Caco-2 (cell line): ENCODE results near the gene RPL38. TPM values are rescaled to one million over a fixed set of nuclear protein-coding genes. Genes with fewer than 3 reads are reported as not detected.
A peak's percentile ranks its signal among the peaks of the same experiment; 100 is the strongest.

ENCODE experiments used
- BruUV-seq: library from RNA; stranded (reverse); fragments of 400-500 nt; replicated peaks from 2 replicates; lab custom pipeline; 2021; lab: Mats Ljungman, UMichigan
- CTCF ChIA-PET: fragments of 300-600 bp; sonication (Branson Sonifier 250); formaldehyde crosslinking; loops from one replicate; lab custom pipeline; 2022; ENCODE audit warnings: antibody characterized with exemption; lab: Charles Lee
- POLR2A ChIA-PET: fragments of 300-600 bp; sonication (Branson Sonifier 250); formaldehyde crosslinking; loops from one replicate; lab custom pipeline; 2022; ENCODE audit warnings: antibody characterized with exemption; lab: Charles Lee
- DNase-seq, 2 experiments: peaks; one replicate each; pipeline versions ENCODE4 v3.0.0 to v3.0.0-alpha.2; 2020 to 2022
- H3K27me3 ChIP-seq: replicated peaks from 2 replicates; pipeline ENCODE4 v1.6.0; 2011; ENCODE audit warnings: low read length; ENCODE audit not compliant: control insufficient read depth, insufficient read depth
- H3K36me3 ChIP-seq: 2 replicates; pipeline ENCODE4 v1.5.1; 2011; ENCODE audit warnings: low read length; ENCODE audit not compliant: control insufficient read depth, insufficient read depth
- H3K4me1 ChIP-seq: fragments of 250-450 bp; sonication (Bioruptor Pico); 2 replicates; pipeline ENCODE4 v1.5.1; 2020; ENCODE audit warnings: mild to moderate bottlenecking
- H3K4me3 ChIP-seq: 2 replicates; pipeline ENCODE4 v1.5.1; 2011; ENCODE audit warnings: low read depth, mild to moderate bottlenecking, control low read depth, low read length
- H3K9me3 ChIP-seq: fragments of 250-450 bp; sonication (Bioruptor Pico); 2 replicates; pipeline ENCODE4 v1.5.1; 2020; ENCODE audit warnings: mild to moderate bottlenecking, moderate library complexity
- H3K27ac Mint-ChIP-seq: one replicate; pipeline ENCODE4 v1.8.0; 2022; ENCODE audit warnings: mixed read lengths; ENCODE audit not compliant: unreplicated experiment
- H3K27me3 Mint-ChIP-seq: one replicate; pipeline ENCODE4 v1.8.0; 2022; ENCODE audit warnings: mixed read lengths; ENCODE audit not compliant: insufficient read depth, unreplicated experiment
- H3K36me3 Mint-ChIP-seq: one replicate; pipeline ENCODE4 v1.8.0; 2022; ENCODE audit warnings: mild to moderate bottlenecking, mixed read lengths; ENCODE audit not compliant: insufficient read depth, unreplicated experiment
- H3K4me1 Mint-ChIP-seq: one replicate; pipeline ENCODE4 v1.8.0; 2022; ENCODE audit warnings: low read depth, mixed read lengths; ENCODE audit not compliant: unreplicated experiment
- H3K4me3 Mint-ChIP-seq: one replicate; pipeline ENCODE4 v1.8.0; 2022; ENCODE audit warnings: mild to moderate bottlenecking, moderate library complexity, mixed read lengths; ENCODE audit not compliant: unreplicated experiment
- H3K9me3 Mint-ChIP-seq: one replicate; pipeline ENCODE4 v1.8.0; 2022; ENCODE audit warnings: mixed read lengths; ENCODE audit not compliant: unreplicated experiment
- intact Hi-C: fragments of 100-400 bp; cut with micrococcal nuclease; formaldehyde crosslinking; loops from one replicate; pipeline ENCODE4 v1.10.0; 2022; ENCODE audit not compliant: unreplicated experiment
- total RNA-seq: library from RNA; stranded (reverse); gene quantifications from 2 replicates; pipeline ENCODE4 v1.2.3, GENCODE V29; 2022
- TF ChIP-seq, protein P1 (sequence below), 2 experiments: fragments of 200-600 bp in 1 of 2; IDR thresholded peaks; 1 replicate in 1 of 2; 2 replicates in 1 of 2; pipeline versions ENCODE4 v1.5.1 to v1.8.0; 2011 to 2022; ENCODE audit warnings: antibody characterized with exemption in 1 of 2, control low read depth in 1 of 2, inconsistent platforms in 1 of 2, low read depth in 1 of 2, low read length in 1 of 2, mild to moderate bottlenecking in 1 of 2, moderate library complexity in 1 of 2; ENCODE audit not compliant: insufficient read depth in 1 of 2, severe bottlenecking in 1 of 2, unreplicated experiment in 1 of 2

Gene RPL38
- total RNA-seq, 1 experiment from 2014 or later = 1,319 TPM

DNA sequence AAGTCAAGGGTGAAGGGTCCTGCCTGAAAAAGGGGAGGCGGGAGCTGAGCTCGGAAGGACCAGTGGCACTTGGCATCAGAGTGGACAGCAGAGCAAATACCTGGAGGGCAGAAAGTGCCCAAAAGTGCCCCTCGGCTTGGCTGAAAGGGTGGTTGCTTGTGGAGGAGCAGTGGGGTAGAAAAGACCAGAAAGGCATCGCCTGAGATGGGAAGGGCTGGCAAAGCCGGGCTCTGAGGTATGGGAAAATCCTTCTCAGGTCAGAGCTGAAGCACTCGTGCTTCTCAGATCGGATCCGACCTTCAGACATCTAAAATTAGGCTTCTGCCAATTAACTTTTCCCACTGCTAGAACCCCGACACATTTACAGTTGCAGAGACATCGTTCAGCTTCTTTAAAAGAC, 1.5 kb upstream of the RPL38 start:
- intact Hi-C loops = loop anchor here (2.0 kb wide), 1 partner anchor 95 kb away; no protein-coding TSS in a partner anchor
- H3K27me3 ChIP-seq = peaks cover 1% of the 10 kb centered on the region; the same call in 1 of the 2 replicates
- H3K27me3 Mint-ChIP-seq = peaks cover 19% of the 10 kb centered on the region
- CTCF ChIA-PET = interaction anchor here (0.7 kb wide), 1 partner anchor 9 kb away, joined by 3 read pairs; no protein-coding TSS in a partner anchor
- no peak overlapping the region for H3K27ac Mint-ChIP-seq
- BruUV-seq = no TSS peak
- H3K4me1 Mint-ChIP-seq = peaks cover 21% of the 10 kb centered on the region
- no peaks in the 10 kb centered on the region for H3K9me3 Mint-ChIP-seq
- POLR2A ChIA-PET = no interaction called here
- TF ChIP-seq, protein P1, sequence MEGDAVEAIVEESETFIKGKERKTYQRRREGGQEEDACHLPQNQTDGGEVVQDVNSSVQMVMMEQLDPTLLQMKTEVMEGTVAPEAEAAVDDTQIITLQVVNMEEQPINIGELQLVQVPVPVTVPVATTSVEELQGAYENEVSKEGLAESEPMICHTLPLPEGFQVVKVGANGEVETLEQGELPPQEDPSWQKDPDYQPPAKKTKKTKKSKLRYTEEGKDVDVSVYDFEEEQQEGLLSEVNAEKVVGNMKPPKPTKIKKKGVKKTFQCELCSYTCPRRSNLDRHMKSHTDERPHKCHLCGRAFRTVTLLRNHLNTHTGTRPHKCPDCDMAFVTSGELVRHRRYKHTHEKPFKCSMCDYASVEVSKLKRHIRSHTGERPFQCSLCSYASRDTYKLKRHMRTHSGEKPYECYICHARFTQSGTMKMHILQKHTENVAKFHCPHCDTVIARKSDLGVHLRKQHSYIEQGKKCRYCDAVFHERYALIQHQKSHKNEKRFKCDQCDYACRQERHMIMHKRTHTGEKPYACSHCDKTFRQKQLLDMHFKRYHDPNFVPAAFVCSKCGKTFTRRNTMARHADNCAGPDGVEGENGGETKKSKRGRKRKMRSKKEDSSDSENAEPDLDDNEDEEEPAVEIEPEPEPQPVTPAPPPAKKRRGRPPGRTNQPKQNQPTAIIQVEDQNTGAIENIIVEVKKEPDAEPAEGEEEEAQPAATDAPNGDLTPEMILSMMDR (IDR thresholded peaks at IDR 0.05; ENCODE audit: insufficient read depth in 1 of 2, low read depth in 1 of 2, low read length in 1 of 2, severe bottlenecking in 1 of 2, unreplicated experiment in 1 of 2) = no peak
- H3K36me3 ChIP-seq = peaks cover 3% of the 10 kb centered on the region; the same call in 1 of the 2 replicates
- no peaks in the 10 kb centered on the region for H3K9me3 ChIP-seq
- H3K4me1 ChIP-seq = peaks cover 16% of the 10 kb centered on the region
- DNase-seq = no peak
- H3K36me3 Mint-ChIP-seq = peaks cover 45% of the 10 kb centered on the region
- no peak overlapping the region for H3K4me3 ChIP-seq
- H3K4me3 Mint-ChIP-seq = no peak overlapping the region

DNA sequence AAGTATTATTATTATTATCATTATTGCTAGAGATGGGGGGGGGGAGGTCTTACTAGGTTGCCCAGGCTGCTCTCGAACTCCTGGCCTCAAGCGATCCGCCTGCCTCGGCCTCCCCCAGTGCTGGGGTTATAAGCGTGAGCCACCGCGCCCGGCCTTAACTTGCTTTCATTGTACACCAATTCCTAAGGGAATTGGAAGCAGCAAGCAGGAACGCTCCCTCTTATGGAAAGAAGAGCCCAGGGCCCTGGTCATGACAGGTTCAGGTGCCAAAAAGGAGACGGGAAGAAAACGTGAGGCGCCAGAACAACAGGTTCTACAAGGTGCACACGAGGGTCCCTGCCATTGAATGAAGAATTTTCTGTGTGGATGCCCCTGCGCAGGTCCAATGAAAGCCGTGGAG, 540 bp upstream of the RPL38 start:
- Histone ChIP-seq H3K27me3 (peaks cover 1% of the 10 kb centered on the region; the same call in 1 of the 2 replicates), H3K4me1 (peaks cover 16% of the 10 kb centered on the region), H3K36me3 (peaks cover 6% of the 10 kb centered on the region; the same call in 1 of the 2 replicates), H3K9me3 (no peaks in the 10 kb centered on the region), H3K4me3 (no peak overlapping the region)
- Mint-ChIP-seq H3K27ac (no peak overlapping the region), H3K4me3 (peak overlapping the region; percentile 100), H3K27me3 (peaks cover 16% of the 10 kb centered on the region), H3K36me3 (peaks cover 54% of the 10 kb centered on the region), H3K9me3 (no peaks in the 10 kb centered on the region), H3K4me1 (peaks cover 21% of the 10 kb centered on the region)
- DNase-seq = no peak
- TF ChIP-seq, protein P1 (IDR thresholded peaks at IDR 0.05; ENCODE audit: insufficient read depth in 1 of 2, low read depth in 1 of 2, low read length in 1 of 2, severe bottlenecking in 1 of 2, unreplicated experiment in 1 of 2) = no peak
- ChIA-PET POLR2A (interaction anchor here (0.6 to 1.5 kb wide), 5 partner anchors 10 to 1120 kb away, joined by 3 to 14 read pairs (median 5); partner anchors contain the start of gene TTYH2), CTCF (interaction anchor here (0.6 to 1.1 kb wide), 4 partner anchors 10 to 421 kb away, joined by 5 to 9 read pairs (median 6); partner anchors contain the start of gene CD300E)
- intact Hi-C loops = loop anchor here (2.0 kb wide), 1 partner anchor 94 kb away; no protein-coding TSS in a partner anchor
- BruUV-seq = no TSS peak

DNA sequence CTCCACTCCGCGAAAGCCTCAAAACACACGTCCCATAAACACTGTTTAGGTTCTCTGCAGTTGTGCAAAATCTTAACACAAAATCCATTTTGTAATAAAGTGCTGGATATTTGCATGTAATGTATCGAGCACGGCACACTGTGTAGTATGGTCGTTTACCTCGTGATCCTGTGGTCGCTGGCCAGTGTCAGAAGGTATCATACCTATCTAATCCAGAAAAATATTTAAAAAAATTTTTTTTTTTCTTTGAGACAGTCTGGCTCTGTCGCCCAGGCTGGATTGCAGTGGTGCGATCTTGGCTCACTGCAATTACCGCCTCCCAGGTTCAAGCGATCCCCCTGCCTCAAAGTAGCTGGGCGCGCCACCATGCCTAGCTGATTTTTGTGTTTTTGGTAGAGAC, 996 bp downstream of the RPL38 start:
- no TSS peak for BruUV-seq
- peaks cover 9% of the 10 kb centered on the region; the same call in 1 of the 2 replicates for H3K36me3 ChIP-seq
- Mint-ChIP-seq H3K27me3 (peaks cover 16% of the 10 kb centered on the region), H3K36me3 (peaks cover 69% of the 10 kb centered on the region), H3K4me3 (peak overlapping the region; percentile 100), H3K27ac (peak overlapping the region; percentile 100), H3K4me1 (peaks cover 20% of the 10 kb centered on the region), H3K9me3 (no peaks in the 10 kb centered on the region)
- intact Hi-C loops = no loop called here
- peaks cover 1% of the 10 kb centered on the region; the same call in 1 of the 2 replicates for H3K27me3 ChIP-seq
- ChIA-PET CTCF (no interaction called here), POLR2A (interaction anchor here (1.5 kb wide), 1 partner anchor 9 kb away, joined by 6 read pairs; the partner anchor contains the start of gene TTYH2)
- H3K9me3 ChIP-seq = no peaks in the 10 kb centered on the region
- TF ChIP-seq, protein P1 (IDR thresholded peaks at IDR 0.05; ENCODE audit: insufficient read depth in 1 of 2, low read depth in 1 of 2, low read length in 1 of 2, severe bottlenecking in 1 of 2, unreplicated experiment in 1 of 2) = no peak
- peaks cover 16% of the 10 kb centered on the region for H3K4me1 ChIP-seq
- no peak for DNase-seq
- peak overlapping the region; percentile 99 for H3K4me3 ChIP-seq
